ENCODE data around the gene SNRNP48. TPM values are rescaled to one million over a fixed set of nuclear protein-coding genes. Genes with fewer than 3 reads are reported as not detected.

SNRNP48 gene
- total RNA-seq, 1 donor = 16.4 TPM

GRCh38 chr6:7558781-7559180, 31.2 kb upstream of the SNRNP48 start:
- DNase-seq (ENCODE audit: low read depth) = no peak
- no peak for TF ChIP-seq CTCF (IDR thresholded peaks at IDR 0.05; ENCODE audit: insufficient read depth, low read depth, low read length)
- no peak overlapping the region for H3K4me3 ChIP-seq (ENCODE audit: low read depth, low read length)

- TF ChIP-seq CTCF (IDR thresholded peaks at IDR 0.05; ENCODE audit: insufficient read depth, low read depth, low read length) = no peak
- DNase-seq (ENCODE audit: low read depth) = no peak
- no peak overlapping the region for H3K4me3 ChIP-seq (ENCODE audit: low read depth, low read length)
These were observed 30.8 kb upstream of the SNRNP48 start for GRCh38 chr6:7559196-7559595.

GRCh38 chr6:7559651-7560385, 30.2 kb upstream of the SNRNP48 start:
- no peak for TF ChIP-seq CTCF (IDR thresholded peaks at IDR 0.05; ENCODE audit: insufficient read depth, low read depth, low read length)
- no peak overlapping the region for H3K4me3 ChIP-seq (ENCODE audit: low read depth, low read length)
- peak; percentile 29 for DNase-seq (ENCODE audit: low read depth)

GRCh38 chr6:7561153-7561964, 28.6 kb upstream of the SNRNP48 start:
- DNase-seq (ENCODE audit: low read depth) = no peak
- no peak for TF ChIP-seq CTCF (IDR thresholded peaks at IDR 0.05; ENCODE audit: insufficient read depth, low read depth, low read length)

GRCh38 chr6:7562769-7563168, 27.2 kb upstream of the SNRNP48 start:
- no peak for TF ChIP-seq CTCF (IDR thresholded peaks at IDR 0.05; ENCODE audit: insufficient read depth, low read depth, low read length)
- H3K4me3 ChIP-seq (ENCODE audit: low read depth, low read length) = no peak overlapping the region
- DNase-seq (ENCODE audit: low read depth) = no peak

More at GRCh38 chr6:7561153-7561964, 28.6 kb upstream of the SNRNP48 start:
- H3K4me3 ChIP-seq (ENCODE audit: low read depth, low read length) = no peak overlapping the region

- TF ChIP-seq CTCF (IDR thresholded peaks at IDR 0.05; ENCODE audit: insufficient read depth, low read depth, low read length) = no peak
- H3K4me3 ChIP-seq (ENCODE audit: low read depth, low read length) = no peak overlapping the region
- no peak for DNase-seq (ENCODE audit: low read depth)
These were observed 23.9 kb upstream of the SNRNP48 start for GRCh38 chr6:7566107-7566506.

Data from fibroblast of villous mesenchyme (primary cell).